GM03348 (cell line): Measurements from ENCODE around the gene CLRN1.

Experiments used
- DNase-seq: peaks from one replicate; pipeline ENCODE4 v3.0.0; 2012; ENCODE audit warnings: low spot score

Gene CLRN1

GRCh38 chr3:150917951-150918350, 54.6 kb downstream of the CLRN1 start:
- DNase-seq: no peak

GRCh38 chr3:150913133-150913922, 59.2 kb downstream of the CLRN1 start:
- no peak for DNase-seq

GRCh38 chr3:150912501-150912900, 60.0 kb downstream of the CLRN1 start:
- DNase-seq: no peak

GRCh38 chr3:150911771-150912170, 60.8 kb downstream of the CLRN1 start:
- DNase-seq: no peak

GRCh38 chr3:150906461-150906860, 66.1 kb downstream of the CLRN1 start:
- no peak for DNase-seq

GRCh38 chr3:150905746-150906145, 66.8 kb downstream of the CLRN1 start:
- no peak for DNase-seq

- no peak for DNase-seq
Measured at GRCh38 chr3:150905339-150905738, 67.2 kb downstream of the CLRN1 start, which contains the start of gene MINDY4B. Gene MINDY4B (minus strand): TSS chr3:150905439. CDS start chr3:150905439, 0 bp downstream.

- DNase-seq: no peak
Measured at GRCh38 chr3:150902988-150903387, 69.5 kb downstream of the CLRN1 start.

- no peak for DNase-seq
Measured at GRCh38 chr3:150901793-150902192, 70.7 kb downstream of the CLRN1 start.

GRCh38 chr3:150899141-150899540, 73.4 kb downstream of the CLRN1 start:
- DNase-seq: no peak

- no peak for DNase-seq
Measured at GRCh38 chr3:150898046-150898754, 74.3 kb downstream of the CLRN1 start.

GRCh38 chr3:150897592-150897991, 74.9 kb downstream of the CLRN1 start:
- no peak for DNase-seq

- no peak for DNase-seq
Measured at GRCh38 chr3:150890831-150891230, 81.7 kb downstream of the CLRN1 start.

- peak; percentile 28 for DNase-seq
Measured at GRCh38 chr3:150890295-150890694, 82.2 kb downstream of the CLRN1 start.

GRCh38 chr3:150889106-150889505, 83.4 kb downstream of the CLRN1 start:
- DNase-seq: no peak

GRCh38 chr3:150887031-150887430, 85.5 kb downstream of the CLRN1 start:
- no peak for DNase-seq

- no peak for DNase-seq
Measured at GRCh38 chr3:150885535-150885934, 87.0 kb downstream of the CLRN1 start.

- DNase-seq: no peak
Measured at GRCh38 chr3:150878996-150879575, 93.4 kb downstream of the CLRN1 start.

- DNase-seq: no peak
Measured at GRCh38 chr3:150878290-150878689, 94.2 kb downstream of the CLRN1 start.

GRCh38 chr3:150877303-150877702, 95.2 kb downstream of the CLRN1 start:
- no peak for DNase-seq

- DNase-seq: no peak
Measured at GRCh38 chr3:150876611-150877265, 95.8 kb downstream of the CLRN1 start.
